AG10803 (cell line): Measurements from ENCODE around the gene ACTR8.

Source experiments
- DNase-seq: peaks from one replicate; pipeline ENCODE4 v3.0.0; 2010; ENCODE audit warnings: low read depth
- H3K4me3 ChIP-seq: 2 replicates; pipeline ENCODE4 v1.5.1; 2011; ENCODE audit warnings: mild to moderate bottlenecking, low read length, control low read depth
- CTCF ChIP-seq: conservative IDR thresholded peaks from 2 replicates; pipeline ENCODE4 v1.5.1; 2011; ENCODE audit warnings: mild to moderate bottlenecking, low read length, control low read depth, inconsistent platforms

Gene ACTR8

DNA sequence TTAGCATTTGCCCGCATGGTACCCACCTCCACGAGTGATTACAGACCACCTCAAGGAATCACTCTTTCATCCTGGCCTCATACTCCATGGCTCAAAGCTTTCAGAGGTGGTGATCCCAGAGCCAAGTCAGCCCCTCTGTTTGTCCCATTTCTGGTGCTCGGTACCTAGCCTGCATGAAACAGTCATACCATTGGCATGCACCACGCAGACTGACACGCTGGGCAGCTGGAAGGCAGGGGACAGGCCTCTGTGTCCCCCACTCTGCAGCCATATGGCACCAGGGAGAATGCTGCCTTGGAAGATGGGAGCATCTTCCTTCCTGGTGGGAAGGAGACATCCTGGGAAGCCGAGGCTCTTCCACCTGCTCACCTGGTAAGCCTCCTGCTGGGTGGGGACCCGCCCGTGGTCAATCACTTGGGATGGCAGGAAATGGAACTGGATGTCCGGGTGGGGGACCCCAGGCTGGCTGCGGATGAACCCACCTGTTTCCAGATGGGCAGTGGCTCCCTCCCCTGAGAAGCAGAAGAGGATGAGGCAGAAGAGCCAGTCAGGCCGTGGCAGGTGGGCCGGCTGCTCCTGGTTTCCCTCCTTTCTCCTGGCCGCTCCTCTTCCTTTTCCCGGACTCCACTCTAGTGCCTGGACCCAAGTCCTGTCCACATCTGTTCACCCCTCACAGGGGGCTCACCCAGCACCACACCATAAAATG, 62.6 kb downstream of the ACTR8 start:
- no peak for DNase-seq
- H3K4me3 ChIP-seq = no peak overlapping the region
- no peak for TF ChIP-seq CTCF

GRCh38 chr3:53818221-53819162, 63.5 kb downstream of the ACTR8 start:
- no peak for TF ChIP-seq CTCF
- no peak overlapping the region for H3K4me3 ChIP-seq
- DNase-seq = no peak

DNA sequence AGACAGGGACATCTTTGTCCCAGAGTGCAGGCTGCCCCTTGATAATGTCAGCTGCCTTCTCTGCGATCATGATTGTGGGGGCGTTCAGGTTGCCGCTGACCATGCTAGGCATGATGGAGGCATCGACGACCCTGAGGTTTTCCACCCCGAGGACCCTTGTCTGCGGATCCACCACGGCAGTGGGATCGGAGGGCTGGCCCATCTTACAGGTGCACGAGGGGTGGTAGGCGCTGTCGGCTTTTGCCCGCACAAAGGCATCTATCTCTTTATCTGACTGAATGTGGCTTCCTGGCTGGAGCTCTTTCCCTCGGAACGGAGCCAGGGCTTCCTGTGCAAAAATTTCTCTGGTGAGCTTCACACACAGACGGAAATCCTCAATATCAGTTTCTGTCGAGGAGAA, 64.1 kb downstream of the ACTR8 start:
- no peak for DNase-seq
- H3K4me3 ChIP-seq = no peak overlapping the region
- TF ChIP-seq CTCF = no peak

GRCh38 chr3:53817211-53817610, 64.7 kb downstream of the ACTR8 start:
- no peak for DNase-seq
- H3K4me3 ChIP-seq = no peak overlapping the region
- TF ChIP-seq CTCF = no peak
